Stimulated activated CD8-positive, alpha-beta memory T cell treated with anti-CD3 and anti-CD28 coated beads, Interleukin-15, amount 100 ng/mL, for 1 hour (primary cell): Measurements from ENCODE around the gene ITGB7.
"Not testable (repeated sequence)": the region's sequence is repeated elsewhere in the genome, so short reads cannot be mapped to it uniquely, and the experiment has no call there.

Experiments used
- DNase-seq: peaks from one replicate; pipeline ENCODE4 v3.0.0-alpha.2; 2020; ENCODE audit warnings: low read depth

ITGB7 gene

DNA sequence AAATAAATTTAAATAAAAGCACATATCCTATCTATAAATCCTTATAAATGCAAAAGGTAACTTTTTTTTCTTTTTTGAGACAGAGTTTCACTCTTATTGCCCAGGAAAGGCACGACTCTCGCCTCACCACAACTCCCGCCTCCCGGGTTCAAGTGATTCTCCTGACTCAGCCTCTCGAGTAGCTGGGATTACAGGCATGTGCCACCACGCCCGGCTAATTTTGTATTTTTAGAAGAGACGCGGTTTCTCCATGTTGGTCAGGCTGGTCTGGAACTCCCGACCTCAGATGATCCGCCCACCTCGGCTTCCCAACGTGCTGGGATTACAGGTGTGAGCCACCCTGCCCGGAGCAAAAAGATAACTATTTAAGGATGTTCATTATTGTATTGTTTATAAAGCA, 28.2 kb downstream of the ITGB7 start:
- DNase-seq: not testable (repeated sequence)

- DNase-seq: not testable (repeated sequence)
Observed at GRCh38 chr12:53177447-53177846, 29.6 kb downstream of the ITGB7 start.

GRCh38 chr12:53176750-53177149, 30.3 kb downstream of the ITGB7 start:
- no peak for DNase-seq

- DNase-seq: no peak
Observed at GRCh38 chr12:53174881-53175491, 32.1 kb downstream of the ITGB7 start.

DNA sequence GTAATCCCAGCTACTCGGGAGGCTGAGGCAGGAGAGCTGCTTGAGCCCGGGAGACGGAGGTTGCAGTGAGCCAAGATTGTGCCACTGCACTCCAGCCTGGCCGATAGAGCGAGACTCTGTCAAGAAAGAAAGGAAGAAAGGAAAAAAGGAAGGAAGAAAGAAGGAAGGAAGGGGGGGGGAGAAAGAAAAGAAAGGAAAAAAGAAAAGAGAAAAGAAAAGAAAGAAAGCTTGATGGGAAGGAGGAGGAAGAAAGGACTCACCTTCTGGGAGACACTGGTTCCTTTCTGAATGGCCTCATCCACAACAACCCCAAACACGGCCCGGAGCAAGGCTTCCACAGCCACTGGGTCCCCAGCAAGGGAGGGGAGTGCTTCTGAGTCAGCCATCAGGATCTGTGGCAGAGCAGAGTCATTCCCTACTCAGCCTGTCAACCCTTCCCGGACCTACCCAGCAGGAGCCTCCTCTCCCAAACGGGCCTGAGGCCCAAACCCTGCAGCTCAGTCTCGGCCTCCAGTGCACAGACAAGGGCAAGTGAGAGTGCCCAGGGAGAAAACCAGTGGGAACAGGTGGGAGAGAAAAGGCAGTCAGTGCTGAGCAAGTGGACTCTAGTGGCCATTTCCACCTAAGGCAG, 33.9 kb downstream of the ITGB7 start:
- no peak for DNase-seq

DNA sequence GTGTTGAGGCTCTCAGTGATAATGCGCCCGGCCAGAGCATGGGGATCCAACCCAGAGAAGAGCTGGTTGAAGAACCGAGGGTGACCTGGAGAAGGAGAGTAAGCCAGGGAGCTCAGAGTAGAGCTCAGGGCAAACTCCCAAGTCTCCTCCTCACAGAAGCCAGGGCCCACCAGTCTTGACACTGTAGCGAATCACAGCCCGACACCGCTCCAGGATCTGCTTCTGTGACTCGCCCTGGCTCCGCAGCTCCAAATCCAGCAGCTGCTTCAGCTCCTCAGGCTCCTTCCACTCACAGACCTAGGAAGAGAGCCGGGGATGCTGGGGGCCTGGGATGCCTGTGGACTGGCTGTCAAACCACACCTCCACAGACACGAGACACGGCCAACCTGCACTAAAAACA, 34.7 kb downstream of the ITGB7 start:
- no peak for DNase-seq

DNA sequence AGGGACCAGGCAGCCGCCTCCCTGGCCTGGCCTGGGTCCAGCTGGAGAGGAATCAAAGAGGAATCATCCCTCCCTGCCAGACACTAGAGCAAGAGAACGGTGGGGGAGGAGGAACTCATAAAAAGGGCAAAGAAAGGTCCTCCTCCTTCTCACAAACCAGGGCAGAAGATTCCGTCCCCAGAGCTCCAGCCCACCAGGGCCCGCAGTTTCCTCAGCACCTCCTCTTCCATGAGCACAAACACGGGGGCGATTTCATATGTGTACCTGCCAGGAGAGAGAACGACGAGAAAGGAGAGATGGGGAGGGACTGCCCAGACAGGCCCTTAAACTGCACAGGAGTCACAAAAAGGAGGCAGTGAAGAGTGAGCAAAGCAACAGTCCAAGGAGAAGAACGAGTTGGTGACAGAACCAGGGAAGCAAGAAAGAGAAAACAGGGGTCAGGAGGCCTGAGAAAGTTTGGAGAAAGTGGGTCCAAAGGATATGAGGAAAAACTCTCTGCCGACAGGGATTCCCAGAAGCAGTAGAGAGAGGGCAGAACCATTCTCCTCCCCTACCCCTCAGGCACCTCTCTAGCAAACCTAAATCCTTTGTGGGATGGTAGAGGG, 35.2 kb downstream of the ITGB7 start:
- DNase-seq: no peak

- DNase-seq: no peak
Observed at GRCh38 chr12:53170876-53171724, 36.0 kb downstream of the ITGB7 start.

GRCh38 chr12:53170215-53170614, 36.8 kb downstream of the ITGB7 start:
- DNase-seq: no peak

- DNase-seq: no peak
Observed at GRCh38 chr12:53169644-53170043, 37.4 kb downstream of the ITGB7 start.

DNA sequence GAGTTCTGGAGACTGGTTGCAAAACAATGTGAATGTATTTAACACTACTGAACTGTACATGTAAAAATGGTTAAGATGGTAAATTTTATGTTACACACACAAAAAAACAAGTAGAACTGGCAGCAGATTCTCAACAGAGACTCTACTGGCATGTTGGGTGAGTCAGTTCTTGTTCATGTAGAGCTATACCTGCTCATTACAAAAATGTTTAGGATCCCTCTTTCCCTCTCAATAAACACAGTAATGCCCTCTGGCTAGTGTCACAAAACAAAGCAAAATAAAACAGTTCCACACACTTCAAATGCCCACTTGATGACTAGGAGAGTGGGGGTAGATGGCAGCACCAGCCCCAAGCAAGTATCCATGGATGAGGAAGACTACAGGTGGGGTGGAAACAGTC, 40.2 kb downstream of the ITGB7 start:
- no peak for DNase-seq

DNA sequence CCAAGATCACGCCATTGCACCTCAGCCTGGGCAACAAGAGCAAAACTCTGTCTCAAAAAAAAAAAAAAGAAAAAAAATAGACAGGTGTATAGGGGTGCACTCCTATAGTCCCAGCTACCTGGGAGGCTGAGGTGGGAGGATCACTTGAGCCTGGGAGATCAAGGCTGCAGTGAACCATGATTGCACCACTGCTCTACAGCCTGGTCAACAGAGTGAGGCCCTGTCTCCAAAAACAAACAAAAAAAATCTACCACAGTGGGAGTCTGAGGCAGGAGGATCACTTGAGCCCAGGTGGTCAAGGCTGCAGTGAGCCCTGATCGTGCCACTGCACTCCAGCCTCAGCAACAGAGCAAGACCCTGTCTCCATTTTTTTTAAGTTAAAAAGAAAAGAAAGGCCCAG, 44.0 kb downstream of the ITGB7 start:
- not testable (repeated sequence) for DNase-seq

- no peak for DNase-seq
Observed at GRCh38 chr12:53161119-53161911, 45.7 kb downstream of the ITGB7 start.

DNA sequence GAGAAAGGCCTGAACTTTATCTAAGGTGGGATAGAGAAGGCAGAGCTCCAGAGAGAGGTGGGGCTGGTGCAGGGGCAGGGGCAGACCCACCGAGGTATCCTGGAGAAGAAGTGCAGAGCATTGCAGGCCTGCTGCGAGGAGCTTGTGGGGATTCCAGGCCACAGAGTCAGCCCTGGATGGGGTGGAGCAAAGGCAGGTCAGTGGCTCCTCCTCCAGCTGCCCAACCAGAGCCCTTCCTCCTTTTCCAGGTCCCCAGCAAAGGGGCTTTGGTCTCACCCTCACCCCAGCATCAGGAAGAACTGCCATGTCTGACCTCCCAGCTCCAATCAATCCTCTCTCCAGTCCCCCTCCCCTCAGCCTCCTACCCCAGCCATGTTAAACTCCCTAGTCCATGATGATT, 46.4 kb downstream of the ITGB7 start:
- DNase-seq: no peak

- no peak for DNase-seq
Observed at GRCh38 chr12:53160000-53160399, 47.1 kb downstream of the ITGB7 start.

GRCh38 chr12:53159195-53159839, 47.7 kb downstream of the ITGB7 start:
- DNase-seq: peak; percentile 88

DNA sequence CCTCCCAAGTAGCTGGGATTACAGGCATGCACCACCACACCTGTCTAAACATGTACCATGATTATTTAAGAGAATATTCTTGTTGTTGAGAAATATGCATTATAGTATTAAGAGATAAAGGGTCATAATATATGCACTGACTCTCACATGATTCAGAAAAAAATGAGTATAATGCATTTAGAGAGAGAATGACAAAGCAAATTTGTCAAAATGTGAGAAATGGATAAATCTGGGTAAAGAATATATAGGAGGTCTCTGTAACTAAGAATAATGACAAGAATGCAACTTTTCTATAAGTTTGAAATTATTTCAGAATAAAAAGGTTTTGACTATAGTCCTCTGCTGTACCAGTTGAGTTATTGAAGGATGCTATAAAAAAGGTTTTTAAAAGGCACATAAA, 54.7 kb downstream of the ITGB7 start:
- no peak for DNase-seq

DNA sequence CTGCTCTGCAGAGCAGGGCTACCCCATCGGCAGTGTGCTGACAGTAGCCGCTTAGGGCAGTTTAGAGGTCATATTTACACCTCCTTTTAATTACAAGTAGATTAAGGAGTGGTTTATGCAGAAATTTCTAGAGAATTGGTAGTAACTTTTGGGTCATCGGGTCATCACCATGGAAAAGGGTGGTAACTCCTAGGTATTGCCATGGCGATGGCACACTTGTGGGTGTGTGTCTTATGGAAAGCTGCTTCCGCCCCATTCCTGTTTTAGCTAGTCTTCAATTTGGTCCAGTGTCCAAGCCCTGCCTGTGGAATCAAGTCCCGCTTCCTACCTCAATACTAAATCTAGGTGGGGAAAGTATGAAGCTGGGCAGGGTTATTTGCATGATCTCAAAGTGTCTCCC, 56.0 kb downstream of the ITGB7 start:
- no peak for DNase-seq

GRCh38 chr12:53147653-53148052, 59.4 kb downstream of the ITGB7 start:
- DNase-seq: no peak

- no peak for DNase-seq
Observed at GRCh38 chr12:53147181-53147580, 59.9 kb downstream of the ITGB7 start.
